ENCODE data around the gene NEURL3.

Gene NEURL3

GRCh38 chr2:96541398-96542152 lies 36.4 kb upstream of the NEURL3 start:
- POLR2A ChIA-PET (ENCODE audit: low non-redundant PET) = no interaction called here
- CTCF ChIA-PET = interaction anchor here (0.7 to 1.4 kb wide), 3 partner anchors 8 to 110 kb away, joined by 3 to 5 read pairs (median 4); no protein-coding TSS in a partner anchor
- no peak for DNase-seq (ENCODE audit: low spot score)
- TF ChIP-seq CTCF (conservative IDR thresholded peaks at IDR 0.05; ENCODE audit: low read depth) = no peak
- H3K27ac ChIP-seq = no peak overlapping the region

- TF ChIP-seq CTCF (conservative IDR thresholded peaks at IDR 0.05; ENCODE audit: low read depth) = no peak
- DNase-seq (ENCODE audit: low spot score) = peak; percentile 66
- peak overlapping the region; percentile 39; the same call in 1 of the 2 replicates for H3K27ac ChIP-seq
- POLR2A ChIA-PET (ENCODE audit: low non-redundant PET) = interaction anchor here (0.6 kb wide), 1 partner anchor 258 kb away, joined by 3 read pairs; no protein-coding TSS in a partner anchor
- CTCF ChIA-PET = interaction anchor here (0.8 to 2.9 kb wide), 3 partner anchors 10 to 32 kb away, joined by 3 to 21 read pairs (median 6); no protein-coding TSS in a partner anchor
Measured at GRCh38 chr2:96540136-96540535, 35.0 kb upstream of the NEURL3 start.

GRCh38 chr2:96539215-96539920 lies 34.2 kb upstream of the NEURL3 start:
- CTCF ChIA-PET = interaction anchor here (0.8 to 2.9 kb wide), 3 partner anchors 11 to 31 kb away, joined by 3 to 21 read pairs (median 6); no protein-coding TSS in a partner anchor
- TF ChIP-seq CTCF (conservative IDR thresholded peaks at IDR 0.05; ENCODE audit: low read depth) = no peak
- no peak for DNase-seq (ENCODE audit: low spot score)
- POLR2A ChIA-PET (ENCODE audit: low non-redundant PET) = no interaction called here
- H3K27ac ChIP-seq = no peak overlapping the region

GRCh38 chr2:96538487-96539214 lies 33.5 kb upstream of the NEURL3 start:
- no peak for DNase-seq (ENCODE audit: low spot score)
- TF ChIP-seq CTCF (conservative IDR thresholded peaks at IDR 0.05; ENCODE audit: low read depth) = no peak
- H3K27ac ChIP-seq = no peak overlapping the region
- ChIA-PET CTCF (interaction anchor here (2.9 kb wide), 1 partner anchor 16 kb away, joined by 21 read pairs; no protein-coding TSS in a partner anchor), POLR2A (ENCODE audit: low non-redundant PET) (no interaction called here)

- H3K27ac ChIP-seq = no peak overlapping the region; the same call in 1 of the 2 replicates
- no peak for DNase-seq (ENCODE audit: low spot score)
- no peak for TF ChIP-seq CTCF (conservative IDR thresholded peaks at IDR 0.05; ENCODE audit: low read depth)
- ChIA-PET POLR2A (ENCODE audit: low non-redundant PET) (no interaction called here), CTCF (interaction anchor here (2.9 kb wide), 1 partner anchor 17 kb away, joined by 21 read pairs; no protein-coding TSS in a partner anchor)
Measured at GRCh38 chr2:96537734-96538486, 32.8 kb upstream of the NEURL3 start.
